Vagina (tissue), 2 donors: Measurements from ENCODE around the gene FER1L5.

Experiments
- POLR2AphosphoS5 ChIP-seq, 2 donors: sonication (generic); formaldehyde crosslinking; IDR thresholded peaks; one replicate each; pipeline ENCODE4 v1.9.0; 2017; ENCODE audit warnings: antibody characterized with exemption in 2 of 2, mild to moderate bottlenecking in 2 of 2, low read depth in 1 of 2; ENCODE audit not compliant: insufficient read depth in 1 of 2
- TF ChIP-seq, protein P1 (sequence below), 3 experiments: fragments of 450-650 bp in 2 of 3; fragments of 200-600 bp in 1 of 3; sonication (generic) in 1 of 3; IDR thresholded peaks; one replicate each; pipeline ENCODE4 v1.5.1; 2017 to 2019; ENCODE audit warnings: antibody characterized with exemption in 3 of 3, mild to moderate bottlenecking in 2 of 3, moderate library complexity in 2 of 3

GRCh38 chr2:96694279-96694678 is 51.7 kb downstream of the FER1L5 start:
- TF ChIP-seq POLR2AphosphoS5 (IDR thresholded peaks at IDR 0.05; ENCODE audit: insufficient read depth in 1 of 2, low read depth in 1 of 2) = no peak
- TF ChIP-seq, protein P1, sequence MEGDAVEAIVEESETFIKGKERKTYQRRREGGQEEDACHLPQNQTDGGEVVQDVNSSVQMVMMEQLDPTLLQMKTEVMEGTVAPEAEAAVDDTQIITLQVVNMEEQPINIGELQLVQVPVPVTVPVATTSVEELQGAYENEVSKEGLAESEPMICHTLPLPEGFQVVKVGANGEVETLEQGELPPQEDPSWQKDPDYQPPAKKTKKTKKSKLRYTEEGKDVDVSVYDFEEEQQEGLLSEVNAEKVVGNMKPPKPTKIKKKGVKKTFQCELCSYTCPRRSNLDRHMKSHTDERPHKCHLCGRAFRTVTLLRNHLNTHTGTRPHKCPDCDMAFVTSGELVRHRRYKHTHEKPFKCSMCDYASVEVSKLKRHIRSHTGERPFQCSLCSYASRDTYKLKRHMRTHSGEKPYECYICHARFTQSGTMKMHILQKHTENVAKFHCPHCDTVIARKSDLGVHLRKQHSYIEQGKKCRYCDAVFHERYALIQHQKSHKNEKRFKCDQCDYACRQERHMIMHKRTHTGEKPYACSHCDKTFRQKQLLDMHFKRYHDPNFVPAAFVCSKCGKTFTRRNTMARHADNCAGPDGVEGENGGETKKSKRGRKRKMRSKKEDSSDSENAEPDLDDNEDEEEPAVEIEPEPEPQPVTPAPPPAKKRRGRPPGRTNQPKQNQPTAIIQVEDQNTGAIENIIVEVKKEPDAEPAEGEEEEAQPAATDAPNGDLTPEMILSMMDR (IDR thresholded peaks at IDR 0.05) = no peak
